Esophagus muscularis mucosa (tissue), 3 donors: ENCODE measurements around the gene OR6C2.

Experiments used
- POLR2A ChIP-seq: fragments of 450-650 bp; IDR thresholded peaks from one replicate; pipeline ENCODE4 v1.6.1; 2017; ENCODE audit warnings: antibody characterized with exemption, moderate library complexity, mild to moderate bottlenecking, low read depth
- POLR2AphosphoS5 ChIP-seq, 2 donors: sonication (generic); formaldehyde crosslinking; IDR thresholded peaks; one replicate each; pipeline ENCODE4 v1.6.1; 2017; ENCODE audit warnings: antibody characterized with exemption in 2 of 2
- TF ChIP-seq, protein P1 (sequence below), 3 experiments: fragments of 200-600 bp in 2 of 3; fragments of 450-650 bp in 1 of 3; sonication (generic) in 2 of 3; IDR thresholded peaks; one replicate each; pipeline ENCODE4 v1.5.1; 2017 to 2019; ENCODE audit warnings: antibody characterized with exemption in 3 of 3, mild to moderate bottlenecking in 2 of 3, moderate library complexity in 1 of 3

DNA sequence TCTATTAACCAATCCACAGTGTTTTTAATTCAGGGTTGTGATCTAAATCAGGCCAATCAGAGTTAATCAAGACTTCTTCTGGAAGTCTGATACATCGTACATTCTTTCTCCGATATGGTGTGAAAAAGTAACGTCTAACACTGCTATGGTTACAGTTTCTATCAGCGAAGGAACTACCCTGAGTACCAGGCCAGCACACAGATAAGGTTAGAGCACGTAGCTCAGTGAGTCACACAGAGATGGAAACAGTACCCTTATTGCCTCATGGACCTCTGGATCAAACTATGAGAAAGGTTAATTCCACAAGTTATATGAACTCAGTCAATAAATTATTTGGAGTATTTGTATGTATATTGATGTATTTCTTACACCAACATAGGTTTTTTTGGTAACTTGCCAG, 51.6 kb downstream of the OR6C2 start:
- TF ChIP-seq, protein P1, sequence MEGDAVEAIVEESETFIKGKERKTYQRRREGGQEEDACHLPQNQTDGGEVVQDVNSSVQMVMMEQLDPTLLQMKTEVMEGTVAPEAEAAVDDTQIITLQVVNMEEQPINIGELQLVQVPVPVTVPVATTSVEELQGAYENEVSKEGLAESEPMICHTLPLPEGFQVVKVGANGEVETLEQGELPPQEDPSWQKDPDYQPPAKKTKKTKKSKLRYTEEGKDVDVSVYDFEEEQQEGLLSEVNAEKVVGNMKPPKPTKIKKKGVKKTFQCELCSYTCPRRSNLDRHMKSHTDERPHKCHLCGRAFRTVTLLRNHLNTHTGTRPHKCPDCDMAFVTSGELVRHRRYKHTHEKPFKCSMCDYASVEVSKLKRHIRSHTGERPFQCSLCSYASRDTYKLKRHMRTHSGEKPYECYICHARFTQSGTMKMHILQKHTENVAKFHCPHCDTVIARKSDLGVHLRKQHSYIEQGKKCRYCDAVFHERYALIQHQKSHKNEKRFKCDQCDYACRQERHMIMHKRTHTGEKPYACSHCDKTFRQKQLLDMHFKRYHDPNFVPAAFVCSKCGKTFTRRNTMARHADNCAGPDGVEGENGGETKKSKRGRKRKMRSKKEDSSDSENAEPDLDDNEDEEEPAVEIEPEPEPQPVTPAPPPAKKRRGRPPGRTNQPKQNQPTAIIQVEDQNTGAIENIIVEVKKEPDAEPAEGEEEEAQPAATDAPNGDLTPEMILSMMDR (IDR thresholded peaks at IDR 0.05) = no peak
- TF ChIP-seq POLR2A (no peak), POLR2AphosphoS5 (IDR thresholded peaks at IDR 0.05) (no peak)
